ENCODE data around the gene COG4. TPM values are rescaled to one million over a fixed set of nuclear protein-coding genes. Genes with fewer than 3 reads are reported as not detected.
A peak's percentile ranks its signal among the peaks of the same experiment; 100 is the strongest.

COG4 gene
- total RNA-seq, 2 donors from 2014 or later = 62.7 to 71.4 TPM

DNA sequence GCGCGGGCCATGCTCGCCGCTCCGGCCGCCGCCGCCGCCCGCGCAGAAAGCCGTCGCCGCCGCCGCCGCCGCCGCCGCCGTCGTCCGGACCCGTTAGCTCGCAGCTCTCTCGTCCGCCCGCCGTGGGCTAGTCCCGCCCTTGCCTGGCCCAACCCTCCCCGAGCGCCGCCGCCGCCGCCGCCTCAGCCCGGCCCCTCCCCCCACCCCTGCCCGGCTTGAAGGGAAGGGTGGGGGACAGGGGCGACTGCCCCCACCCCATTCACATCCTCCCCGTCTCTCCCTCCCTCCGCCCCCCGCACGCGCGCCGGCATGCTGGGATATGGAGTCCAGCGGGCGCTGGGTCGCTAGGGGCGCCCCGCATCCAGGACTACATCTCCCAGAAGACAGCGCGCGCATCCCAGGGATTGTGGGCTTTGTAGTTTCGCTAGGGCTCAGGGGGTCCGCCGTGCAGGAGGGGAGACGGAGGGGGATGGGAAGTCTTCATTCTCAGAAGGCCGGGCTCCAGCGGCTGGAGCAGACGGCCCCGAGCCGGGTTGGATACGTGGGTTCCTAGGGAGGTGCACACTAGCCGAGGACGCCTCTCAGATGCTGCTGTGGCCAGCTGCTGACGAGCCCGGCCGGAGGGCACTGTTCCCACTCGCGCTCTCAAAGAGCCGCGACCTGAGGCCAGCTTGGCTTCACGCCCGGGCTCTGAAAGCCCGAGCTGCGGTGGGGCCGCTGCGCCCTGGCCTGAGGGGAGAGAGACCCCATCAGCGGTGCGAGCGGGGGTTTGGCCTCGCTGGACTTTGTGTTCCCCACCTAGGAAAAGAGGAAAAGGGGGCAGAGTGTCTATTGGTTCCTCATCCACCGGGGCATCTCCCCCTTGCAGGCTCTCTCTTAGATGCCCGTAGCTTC is 84.1 kb downstream of the COG4 start, which contains the start of gene ST3GAL2:
ST3GAL2 (minus strand) TSS at position 132 of the 894 bp plus-strand sequence. CDS start 40,570 bp downstream, outside the sequence.
- peaks cover 10% of the 10 kb centered on the region for H3K36me3 ChIP-seq (ENCODE audit: control insufficient read depth, insufficient read depth, low read length)
- H3K27me3 ChIP-seq (ENCODE audit: control insufficient read depth, insufficient read depth, low read length, poor library complexity, severe bottlenecking) = no peaks in the 10 kb centered on the region
- peaks cover 8% of the 10 kb centered on the region for H3K4me1 ChIP-seq (ENCODE audit: control insufficient read depth, insufficient read depth, low read length)
- peak within 1 kb of the TSS; percentile 65 for H3K9ac ChIP-seq (ENCODE audit: extremely low read depth, low read length, poor library complexity, severe bottlenecking)
- Mint-ChIP-seq H3K4me3 (peak within 1 kb of the TSS; percentile 86), H3K36me3 (ENCODE audit: low read depth) (peaks cover 9% of the 10 kb centered on the region), H3K9me3 (no peaks in the 10 kb centered on the region), H3K27ac (peak within 1 kb of the TSS; percentile 92), H3K27me3 (ENCODE audit: insufficient read depth) (no peaks in the 10 kb centered on the region), H3K4me1 (peaks cover 32% of the 10 kb centered on the region)
- 5 to 8% methylated on average over 12 to 70 of the region's 86 CpGs for WGBS, 2 experiments (ENCODE audit: insufficient coverage in 1 of 2, insufficient read length in 1 of 2)
- TF ChIP-seq, protein P1, sequence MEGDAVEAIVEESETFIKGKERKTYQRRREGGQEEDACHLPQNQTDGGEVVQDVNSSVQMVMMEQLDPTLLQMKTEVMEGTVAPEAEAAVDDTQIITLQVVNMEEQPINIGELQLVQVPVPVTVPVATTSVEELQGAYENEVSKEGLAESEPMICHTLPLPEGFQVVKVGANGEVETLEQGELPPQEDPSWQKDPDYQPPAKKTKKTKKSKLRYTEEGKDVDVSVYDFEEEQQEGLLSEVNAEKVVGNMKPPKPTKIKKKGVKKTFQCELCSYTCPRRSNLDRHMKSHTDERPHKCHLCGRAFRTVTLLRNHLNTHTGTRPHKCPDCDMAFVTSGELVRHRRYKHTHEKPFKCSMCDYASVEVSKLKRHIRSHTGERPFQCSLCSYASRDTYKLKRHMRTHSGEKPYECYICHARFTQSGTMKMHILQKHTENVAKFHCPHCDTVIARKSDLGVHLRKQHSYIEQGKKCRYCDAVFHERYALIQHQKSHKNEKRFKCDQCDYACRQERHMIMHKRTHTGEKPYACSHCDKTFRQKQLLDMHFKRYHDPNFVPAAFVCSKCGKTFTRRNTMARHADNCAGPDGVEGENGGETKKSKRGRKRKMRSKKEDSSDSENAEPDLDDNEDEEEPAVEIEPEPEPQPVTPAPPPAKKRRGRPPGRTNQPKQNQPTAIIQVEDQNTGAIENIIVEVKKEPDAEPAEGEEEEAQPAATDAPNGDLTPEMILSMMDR (conservative IDR thresholded peaks at IDR 0.05) = no peak
- peak within 1 kb of the TSS; percentile 66 for H3K27ac ChIP-seq (ENCODE audit: low read depth, low read length)
- H3K4me3 ChIP-seq (ENCODE audit: low read length) = peak within 1 kb of the TSS; percentile 92
- peak; percentile 98 for DNase-seq
- H3K9me3 ChIP-seq (ENCODE audit: control insufficient read depth, low read length) = no peaks in the 10 kb centered on the region

DNA sequence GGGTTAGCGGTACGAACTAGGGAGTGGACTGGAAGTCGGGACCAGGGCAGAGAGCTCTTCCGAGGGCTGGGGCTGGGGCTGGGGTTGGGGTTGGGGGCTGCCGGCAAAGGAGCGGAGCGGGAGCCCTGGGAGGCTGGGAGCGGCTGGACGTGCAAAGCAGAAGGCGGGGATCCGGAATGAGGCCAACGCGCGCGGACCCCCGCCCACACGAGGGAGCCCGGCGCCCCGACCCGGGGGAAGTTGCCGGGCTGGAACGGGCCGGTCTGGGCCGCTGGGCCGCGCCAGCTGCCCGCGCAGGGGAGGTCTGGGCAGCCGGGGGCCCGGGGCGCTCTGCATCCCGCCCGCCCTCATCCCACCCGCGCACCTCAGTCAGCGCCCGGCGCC is 84.8 kb downstream of the COG4 start:
- Histone ChIP-seq H3K27ac (ENCODE audit: low read depth, low read length) (no peak overlapping the region), H3K4me3 (ENCODE audit: low read length) (peak overlapping the region; percentile 92), H3K27me3 (ENCODE audit: control insufficient read depth, insufficient read depth, low read length, poor library complexity, severe bottlenecking) (no peaks in the 10 kb centered on the region), H3K36me3 (ENCODE audit: control insufficient read depth, insufficient read depth, low read length) (peaks cover 16% of the 10 kb centered on the region), H3K4me1 (ENCODE audit: control insufficient read depth, insufficient read depth, low read length) (peaks cover 9% of the 10 kb centered on the region), H3K9ac (ENCODE audit: extremely low read depth, low read length, poor library complexity, severe bottlenecking) (peak overlapping the region; percentile 65), H3K9me3 (ENCODE audit: control insufficient read depth, low read length) (no peaks in the 10 kb centered on the region)
- H3K27ac Mint-ChIP-seq = peak overlapping the region; percentile 86
- peak; percentile 71 for DNase-seq
- no peaks in the 10 kb centered on the region for H3K27me3 Mint-ChIP-seq (ENCODE audit: insufficient read depth)
- TF ChIP-seq, protein P1 (conservative IDR thresholded peaks at IDR 0.05) = no peak
- no peaks in the 10 kb centered on the region for H3K9me3 Mint-ChIP-seq
- WGBS, 2 experiments (ENCODE audit: insufficient coverage in 1 of 2, insufficient read length in 1 of 2) = 0 to 2% methylated on average over 9 to 35 of the region's 39 CpGs
- H3K4me3 Mint-ChIP-seq = peak overlapping the region; percentile 86
- peaks cover 38% of the 10 kb centered on the region for H3K4me1 Mint-ChIP-seq
- peaks cover 15% of the 10 kb centered on the region for H3K36me3 Mint-ChIP-seq (ENCODE audit: low read depth)

DNA sequence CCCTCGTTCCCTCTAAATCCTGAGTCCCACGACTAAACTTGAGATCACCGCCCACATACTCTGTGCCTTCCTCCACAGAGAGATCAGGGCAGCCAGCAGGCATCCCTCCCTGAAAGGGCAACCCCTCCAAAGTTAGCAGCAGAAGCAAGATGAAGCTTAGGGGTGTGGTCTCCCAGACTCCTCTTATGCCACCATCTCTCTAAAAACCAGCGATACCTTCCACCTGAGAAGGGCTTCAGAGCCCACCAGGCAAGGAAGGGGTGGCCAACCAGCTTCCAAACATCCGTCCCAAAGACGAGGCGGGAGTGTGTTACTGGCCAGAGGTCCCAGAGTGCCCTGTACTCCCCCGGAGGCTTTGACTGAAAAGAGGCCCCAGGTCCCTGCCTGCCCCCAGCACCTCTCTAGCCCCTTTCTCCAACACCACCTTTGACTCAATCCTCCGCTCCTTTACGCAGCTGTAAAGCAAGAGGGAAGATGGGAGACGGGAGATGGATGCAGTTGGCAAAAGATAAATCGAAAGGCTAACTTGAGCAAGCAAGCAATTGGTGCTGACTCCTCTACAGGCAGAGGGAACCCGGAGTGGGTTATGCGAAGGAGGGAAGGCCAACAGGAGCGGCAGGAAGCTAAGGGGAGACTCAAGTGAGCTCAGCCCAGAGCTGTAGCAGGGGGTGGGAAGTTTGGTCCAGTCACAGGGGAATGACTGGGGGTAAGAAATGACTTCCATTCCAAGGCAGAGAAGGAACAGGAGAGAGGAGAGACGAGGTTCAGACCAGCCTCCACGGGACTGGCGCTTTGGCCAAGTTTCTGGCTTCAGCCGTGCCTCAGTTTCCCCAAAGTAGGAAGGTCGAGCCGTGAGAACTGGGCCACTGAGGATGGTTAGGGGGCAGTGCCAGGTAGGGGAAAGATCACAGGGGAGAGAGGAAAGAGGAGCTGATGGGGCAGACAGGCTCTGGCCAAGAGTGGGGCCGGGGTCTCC is 85.5 kb downstream of the COG4 start:
- H3K27ac Mint-ChIP-seq = peak overlapping the region; percentile 86
- Histone ChIP-seq H3K27ac (ENCODE audit: low read depth, low read length) (peak overlapping the region; percentile 67), H3K9ac (ENCODE audit: extremely low read depth, low read length, poor library complexity, severe bottlenecking) (peak overlapping the region; percentile 65), H3K36me3 (ENCODE audit: control insufficient read depth, insufficient read depth, low read length) (peaks cover 21% of the 10 kb centered on the region), H3K27me3 (ENCODE audit: control insufficient read depth, insufficient read depth, low read length, poor library complexity, severe bottlenecking) (no peaks in the 10 kb centered on the region), H3K4me1 (ENCODE audit: control insufficient read depth, insufficient read depth, low read length) (peaks cover 15% of the 10 kb centered on the region), H3K4me3 (ENCODE audit: low read length) (peak overlapping the region; percentile 92), H3K9me3 (ENCODE audit: control insufficient read depth, low read length) (no peaks in the 10 kb centered on the region)
- 10 to 11% methylated on average over 14 to 22 of the region's 22 CpGs for WGBS, 2 experiments (ENCODE audit: insufficient coverage in 1 of 2, insufficient read length in 1 of 2)
- H3K9me3 Mint-ChIP-seq = no peaks in the 10 kb centered on the region
- TF ChIP-seq, protein P1 (conservative IDR thresholded peaks at IDR 0.05) = no peak
- peaks cover 46% of the 10 kb centered on the region for H3K4me1 Mint-ChIP-seq
- no peaks in the 10 kb centered on the region for H3K27me3 Mint-ChIP-seq (ENCODE audit: insufficient read depth)
- DNase-seq = peak; percentile 74
- H3K4me3 Mint-ChIP-seq = peak overlapping the region; percentile 86
- peaks cover 17% of the 10 kb centered on the region for H3K36me3 Mint-ChIP-seq (ENCODE audit: low read depth)
